ENCODE data around the gene TRAT1.
A peak's percentile ranks its signal among the peaks of the same experiment; 100 is the strongest.
"Not testable (repeated sequence)": the region's sequence is repeated elsewhere in the genome, so short reads cannot be mapped to it uniquely, and the experiment has no call there.

The TRAT1 gene, protein sequence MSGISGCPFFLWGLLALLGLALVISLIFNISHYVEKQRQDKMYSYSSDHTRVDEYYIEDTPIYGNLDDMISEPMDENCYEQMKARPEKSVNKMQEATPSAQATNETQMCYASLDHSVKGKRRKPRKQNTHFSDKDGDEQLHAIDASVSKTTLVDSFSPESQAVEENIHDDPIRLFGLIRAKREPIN

DNA sequence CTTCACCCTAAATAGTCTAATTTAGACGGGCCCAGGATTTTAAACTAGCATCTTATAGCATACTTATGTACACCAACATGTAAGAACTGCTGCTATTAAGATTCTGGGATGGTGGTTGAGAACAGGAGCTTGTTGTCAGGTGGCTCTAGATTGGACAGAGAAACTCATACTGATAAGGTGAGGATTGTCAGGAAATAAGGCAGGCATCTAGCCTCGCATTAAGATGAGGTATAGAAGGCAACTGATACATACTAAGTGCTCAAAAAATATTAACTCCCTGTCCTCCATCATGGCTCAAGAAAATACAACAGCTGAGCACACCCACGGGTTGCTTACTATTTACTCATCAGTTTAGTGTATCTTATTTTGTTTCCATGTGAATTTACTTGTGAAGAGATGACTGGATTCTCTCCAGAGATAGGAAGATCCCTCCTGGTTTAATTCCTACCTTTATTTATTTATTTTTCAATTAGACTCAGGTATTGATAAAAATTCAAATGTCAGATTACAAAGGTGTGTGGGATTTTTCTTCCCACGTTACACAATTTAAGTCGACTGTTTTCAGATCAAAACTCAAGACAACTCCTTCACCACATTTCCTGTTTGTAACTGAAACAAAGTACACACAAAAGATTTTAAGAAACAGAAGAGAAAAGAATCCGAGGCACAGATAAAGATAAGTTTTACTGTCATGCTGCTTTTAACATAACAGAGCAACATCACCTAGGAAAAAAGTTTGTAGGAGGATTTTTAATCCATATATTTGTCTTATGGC is at the start of gene TRAT1:
Gene TRAT1 (plus strand): TSS at position 664 of the 775 bp plus-strand sequence. CDS start 142 bp downstream, outside the sequence.
- Mint-ChIP-seq H3K4me1 (ENCODE audit: low read depth) (peaks cover 66% of the 10 kb centered on the region), H3K36me3 (no peaks in the 10 kb centered on the region), H3K27me3 (no peaks in the 10 kb centered on the region), H3K27ac (peak within 1 kb of the TSS; percentile 90), H3K4me3 (peak within 1 kb of the TSS; percentile 87), H3K9me3 (ENCODE audit: low read depth) (no peaks in the 10 kb centered on the region)

DNA sequence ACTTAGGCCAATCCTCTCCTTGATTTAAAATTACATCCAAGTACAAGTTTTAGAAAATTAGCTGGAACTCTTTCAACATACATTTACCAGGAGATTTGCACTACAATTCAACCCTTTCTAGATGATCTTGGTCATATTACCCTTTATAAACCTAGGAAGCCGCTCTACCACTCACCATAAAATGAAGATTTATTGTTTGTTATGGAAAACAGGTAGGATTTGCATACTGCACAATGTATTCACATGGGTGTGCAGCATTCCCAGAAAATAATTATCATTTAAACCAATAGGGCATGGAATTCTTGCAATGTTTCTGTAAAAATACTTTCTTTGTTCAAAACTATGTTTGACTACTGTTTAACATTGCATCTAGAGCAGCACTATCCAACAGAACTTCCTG is 46.9 kb upstream of the TRAT1 start:
- peaks cover 36% of the 10 kb centered on the region for H3K4me1 Mint-ChIP-seq (ENCODE audit: low read depth)
- H3K27me3 Mint-ChIP-seq, result no peaks in the 10 kb centered on the region
- H3K36me3 Mint-ChIP-seq, result peaks cover 6% of the 10 kb centered on the region

DNA sequence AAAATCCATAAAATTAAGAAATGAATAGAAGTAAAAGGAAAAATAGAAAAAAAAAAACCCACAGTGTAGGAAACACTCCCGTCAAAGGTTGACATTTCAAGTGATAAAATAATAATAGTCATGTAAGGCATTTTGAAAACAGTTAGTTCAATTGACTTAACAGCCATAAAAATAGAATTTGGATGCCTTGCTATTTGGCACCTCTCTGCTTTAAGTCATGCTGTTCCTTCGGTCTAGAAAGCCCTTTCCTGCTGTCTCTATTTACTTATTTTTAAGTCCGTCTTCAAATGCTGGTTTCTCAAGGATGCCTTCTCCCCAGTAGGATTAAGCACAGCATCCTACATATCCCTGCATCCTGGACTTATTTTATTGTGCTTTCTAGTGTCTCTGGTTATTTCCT is 43.1 kb upstream of the TRAT1 start:
- H3K4me3 Mint-ChIP-seq, result no peak overlapping the region

More for the DNA sequence above, 46.9 kb upstream of the TRAT1 start:
- no peak overlapping the region for H3K27ac Mint-ChIP-seq
- no peak overlapping the region for H3K4me3 Mint-ChIP-seq
- peaks cover 3% of the 10 kb centered on the region for H3K9me3 Mint-ChIP-seq (ENCODE audit: low read depth)

DNA sequence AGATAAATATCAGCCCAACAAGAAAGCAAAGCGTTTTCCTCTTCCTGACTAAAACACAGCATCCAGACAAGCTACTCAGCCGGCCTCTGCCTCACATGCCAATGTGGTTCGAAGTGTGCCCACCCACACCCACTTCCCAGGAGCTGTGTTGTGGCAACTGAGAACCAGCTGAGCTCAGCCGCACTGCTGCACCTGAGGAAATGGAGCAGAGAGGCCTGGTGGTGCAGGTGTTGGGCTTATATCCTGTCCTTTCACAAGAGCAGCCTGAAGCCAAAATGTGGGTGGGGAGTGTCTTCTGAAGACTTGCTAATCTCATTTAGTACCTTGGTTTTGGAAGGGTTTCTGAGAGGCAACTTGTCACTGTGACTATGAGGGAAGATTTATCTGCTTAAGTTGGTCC is 42.4 kb upstream of the TRAT1 start:
- no peak overlapping the region for H3K27ac Mint-ChIP-seq
- no peaks in the 10 kb centered on the region for H3K36me3 Mint-ChIP-seq
- no peaks in the 10 kb centered on the region for H3K9me3 Mint-ChIP-seq (ENCODE audit: low read depth)
- no peak overlapping the region for H3K4me3 Mint-ChIP-seq
- H3K27me3 Mint-ChIP-seq, result no peaks in the 10 kb centered on the region
- H3K4me1 Mint-ChIP-seq (ENCODE audit: low read depth), result peaks cover 38% of the 10 kb centered on the region

More for the DNA sequence above, 43.1 kb upstream of the TRAT1 start:
- Mint-ChIP-seq H3K27me3 (no peaks in the 10 kb centered on the region), H3K9me3 (ENCODE audit: low read depth) (no peaks in the 10 kb centered on the region), H3K36me3 (no peaks in the 10 kb centered on the region), H3K4me1 (ENCODE audit: low read depth) (peaks cover 38% of the 10 kb centered on the region), H3K27ac (no peak overlapping the region)

DNA sequence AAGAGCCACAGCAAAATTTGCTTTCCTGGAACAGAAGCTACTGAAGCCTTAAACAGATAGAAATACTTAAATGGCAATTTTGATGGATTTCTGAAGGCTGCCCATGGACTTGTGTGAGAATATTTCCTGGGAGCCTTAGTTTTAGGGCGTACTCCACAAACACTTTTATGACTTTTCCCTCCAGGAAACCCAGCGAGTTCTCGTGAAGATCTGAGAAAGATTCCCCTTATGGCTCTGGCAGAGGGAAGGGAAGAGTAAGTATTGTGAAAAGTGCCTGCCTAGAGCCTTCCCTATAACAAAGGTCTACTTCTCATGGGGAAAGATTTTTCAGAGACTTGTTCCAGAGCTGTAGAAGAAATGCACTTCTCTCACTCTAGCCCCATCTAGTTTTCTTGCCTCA is 31.1 kb upstream of the TRAT1 start:
- H3K36me3 Mint-ChIP-seq, result peaks cover 3% of the 10 kb centered on the region
- H3K27me3 Mint-ChIP-seq, result peaks cover 1% of the 10 kb centered on the region
- no peaks in the 10 kb centered on the region for H3K9me3 Mint-ChIP-seq (ENCODE audit: low read depth)
- no peaks in the 10 kb centered on the region for H3K4me1 Mint-ChIP-seq (ENCODE audit: low read depth)
- no peak overlapping the region for H3K4me3 Mint-ChIP-seq
- no peak overlapping the region for H3K27ac Mint-ChIP-seq

DNA sequence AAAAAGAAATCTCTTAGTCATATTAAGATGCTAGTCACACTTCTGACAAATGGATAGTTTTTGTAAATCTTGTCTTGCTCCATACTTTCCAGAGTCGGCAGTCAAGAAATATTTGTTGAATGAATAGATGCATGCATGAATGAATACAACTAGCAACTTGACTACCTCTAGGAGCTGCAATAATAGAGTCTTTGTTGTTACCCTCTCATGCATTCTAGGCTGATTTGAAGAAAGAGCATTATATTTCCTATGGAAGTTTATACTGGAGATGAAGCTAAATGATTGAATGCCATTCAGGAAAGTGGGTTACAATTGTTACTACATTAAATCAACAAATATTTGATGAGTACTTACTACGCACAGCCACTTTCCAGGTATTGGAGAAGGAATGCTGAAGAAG is 18.1 kb upstream of the TRAT1 start:
- Mint-ChIP-seq H3K27ac (no peak overlapping the region), H3K36me3 (peaks cover 3% of the 10 kb centered on the region), H3K9me3 (ENCODE audit: low read depth) (peaks cover 15% of the 10 kb centered on the region), H3K4me1 (ENCODE audit: low read depth) (peaks cover 20% of the 10 kb centered on the region), H3K4me3 (no peak overlapping the region), H3K27me3 (no peaks in the 10 kb centered on the region)

DNA sequence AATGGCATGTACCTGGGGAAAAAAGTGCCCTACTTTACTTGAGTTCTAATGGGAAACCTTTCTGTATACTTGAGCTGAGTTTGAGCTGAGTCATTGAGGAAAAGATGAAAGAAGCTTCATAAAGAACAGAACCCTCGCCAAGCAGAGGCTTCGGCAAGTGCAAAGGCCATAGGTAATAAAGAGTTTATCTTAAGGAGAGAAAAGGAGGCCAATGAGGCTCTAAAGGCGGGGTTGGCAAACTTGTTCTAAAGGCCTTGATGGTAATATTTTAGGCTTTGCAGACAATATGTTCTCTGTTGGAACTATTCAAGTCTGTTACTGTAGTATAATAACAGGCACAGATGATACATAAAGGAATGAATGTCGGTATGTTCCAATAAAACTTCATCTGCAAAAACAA is 17.6 kb upstream of the TRAT1 start:
- Mint-ChIP-seq H3K27ac (peak overlapping the region; percentile 16), H3K9me3 (ENCODE audit: low read depth) (peaks cover 15% of the 10 kb centered on the region), H3K4me3 (no peak overlapping the region), H3K27me3 (no peaks in the 10 kb centered on the region), H3K36me3 (peaks cover 3% of the 10 kb centered on the region), H3K4me1 (ENCODE audit: low read depth) (peaks cover 20% of the 10 kb centered on the region)

DNA sequence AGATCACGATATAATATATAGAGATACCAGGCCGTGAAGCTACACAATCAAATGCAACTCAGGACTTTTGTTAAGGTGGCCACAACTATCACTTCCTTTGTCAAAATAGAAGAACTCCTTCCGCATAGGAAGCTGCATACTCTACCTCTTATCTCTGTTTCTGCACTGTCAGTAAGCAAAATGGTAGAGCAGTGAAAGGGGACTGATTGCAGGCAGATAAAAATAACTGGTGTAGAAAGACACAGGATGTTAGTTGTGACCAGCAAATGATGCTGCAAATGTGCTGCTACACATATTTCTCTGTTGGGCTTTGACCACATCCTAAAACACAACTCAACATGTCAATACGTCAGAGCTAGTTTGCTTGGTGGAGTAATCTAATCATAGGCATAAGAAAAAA is 16.3 kb upstream of the TRAT1 start:
- Mint-ChIP-seq H3K27ac (peak overlapping the region; percentile 84), H3K4me3 (peak overlapping the region; percentile 55), H3K4me1 (ENCODE audit: low read depth) (peaks cover 20% of the 10 kb centered on the region), H3K36me3 (peaks cover 3% of the 10 kb centered on the region), H3K27me3 (no peaks in the 10 kb centered on the region), H3K9me3 (ENCODE audit: low read depth) (peaks cover 8% of the 10 kb centered on the region)

DNA sequence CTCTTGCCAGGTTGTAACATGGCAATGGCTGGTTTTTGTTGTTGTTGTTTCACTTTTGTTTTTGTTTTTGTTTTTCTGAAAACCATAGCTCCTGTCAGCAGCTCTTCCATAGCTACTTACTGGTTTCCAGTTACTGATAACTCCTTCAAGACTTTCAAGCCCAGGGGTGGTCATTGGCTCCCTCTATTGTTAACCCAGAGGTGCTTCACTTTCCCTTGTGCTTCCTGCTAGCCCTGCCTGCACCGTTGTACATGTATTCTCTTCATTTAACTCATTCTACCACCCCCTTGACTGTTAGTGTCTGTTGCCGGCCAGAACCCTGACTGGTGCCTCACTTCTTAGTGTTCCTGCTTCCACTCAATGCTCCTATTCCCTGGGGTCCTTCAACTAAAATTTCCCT is 4.2 kb upstream of the TRAT1 start:
- Mint-ChIP-seq H3K27ac (peak overlapping the region; percentile 28), H3K4me1 (ENCODE audit: low read depth) (peaks cover 37% of the 10 kb centered on the region), H3K4me3 (no peak overlapping the region), H3K27me3 (no peaks in the 10 kb centered on the region), H3K9me3 (ENCODE audit: low read depth) (peaks cover 4% of the 10 kb centered on the region), H3K36me3 (no peaks in the 10 kb centered on the region)

DNA sequence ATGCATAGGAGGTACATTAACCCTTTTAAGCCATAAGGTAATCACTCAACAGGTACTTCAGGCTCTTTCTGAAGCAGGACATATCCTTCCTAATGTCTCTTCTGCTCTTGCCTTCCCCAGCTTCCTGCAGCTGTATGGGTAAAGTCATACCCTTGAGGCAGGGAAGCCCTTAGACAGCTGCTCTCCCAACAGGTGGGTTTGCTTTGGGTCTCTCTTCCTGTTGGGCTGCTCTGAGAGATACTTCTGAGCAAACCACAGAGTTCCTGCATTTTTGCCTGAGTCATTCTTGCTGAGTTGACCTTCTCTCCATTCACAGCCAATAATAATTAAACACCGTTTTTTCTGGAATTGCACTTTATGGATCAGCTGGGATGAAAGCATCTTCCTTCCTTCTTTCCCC is 2.0 kb upstream of the TRAT1 start:
- H3K4me3 Mint-ChIP-seq, result peak overlapping the region; percentile 71
- H3K36me3 Mint-ChIP-seq, result no peaks in the 10 kb centered on the region
- peak overlapping the region; percentile 90 for H3K27ac Mint-ChIP-seq
- H3K9me3 Mint-ChIP-seq (ENCODE audit: low read depth), result peaks cover under 1% of the 10 kb centered on the region
- no peaks in the 10 kb centered on the region for H3K27me3 Mint-ChIP-seq
- H3K4me1 Mint-ChIP-seq (ENCODE audit: low read depth), result peaks cover 49% of the 10 kb centered on the region

DNA sequence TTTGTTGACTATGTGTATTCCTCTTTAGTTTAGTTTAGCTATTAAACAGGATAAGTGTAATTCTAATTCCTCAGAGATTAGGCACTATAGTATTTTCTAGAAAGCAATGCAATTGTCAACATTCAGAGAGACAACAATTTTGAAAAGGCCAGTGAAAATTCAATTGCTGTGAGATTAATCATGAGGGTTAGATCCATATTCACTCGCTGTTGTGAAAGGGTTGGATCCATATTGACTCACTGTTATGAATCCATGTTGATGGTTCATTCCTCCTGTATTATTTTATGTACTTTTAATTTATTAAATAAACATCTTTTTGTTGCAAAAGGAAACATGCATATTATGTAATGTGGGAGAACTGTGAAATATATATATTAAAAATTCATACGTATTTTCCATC is 641 bp downstream of the TRAT1 start:
- no peaks in the 10 kb centered on the region for H3K27me3 Mint-ChIP-seq
- H3K9me3 Mint-ChIP-seq (ENCODE audit: low read depth), result no peaks in the 10 kb centered on the region
- H3K4me1 Mint-ChIP-seq (ENCODE audit: low read depth), result peaks cover 73% of the 10 kb centered on the region
- peak overlapping the region; percentile 87 for H3K4me3 Mint-ChIP-seq
- H3K36me3 Mint-ChIP-seq, result no peaks in the 10 kb centered on the region
- peak overlapping the region; percentile 88 for H3K27ac Mint-ChIP-seq

DNA sequence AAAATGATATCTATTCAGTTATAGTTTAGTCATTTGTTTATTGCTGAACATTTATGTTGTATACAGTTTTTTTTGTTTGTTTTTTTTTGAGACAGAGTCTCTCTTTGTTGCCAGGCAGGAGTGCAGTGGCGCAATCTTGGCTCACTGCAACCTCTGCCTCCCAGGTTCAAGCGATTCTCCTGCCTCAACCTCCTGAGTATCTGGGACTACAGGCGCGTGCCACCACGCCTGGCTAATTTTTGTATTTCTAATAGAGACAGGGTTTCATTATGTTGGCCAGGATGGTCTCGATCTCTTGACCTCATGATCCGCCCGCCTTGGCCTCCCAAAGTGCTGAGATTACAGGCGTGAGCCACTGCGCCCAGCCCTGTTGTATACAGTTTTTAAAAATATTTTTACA is 1.2 kb downstream of the TRAT1 start:
- H3K36me3 Mint-ChIP-seq; H3K27me3 Mint-ChIP-seq; H3K9me3 Mint-ChIP-seq (ENCODE audit: low read depth): not testable (repeated sequence)
- Mint-ChIP-seq H3K4me1 (ENCODE audit: low read depth) (peaks cover 73% of the 10 kb centered on the region), H3K27ac (peak overlapping the region; percentile 88), H3K4me3 (peak overlapping the region; percentile 83)

DNA sequence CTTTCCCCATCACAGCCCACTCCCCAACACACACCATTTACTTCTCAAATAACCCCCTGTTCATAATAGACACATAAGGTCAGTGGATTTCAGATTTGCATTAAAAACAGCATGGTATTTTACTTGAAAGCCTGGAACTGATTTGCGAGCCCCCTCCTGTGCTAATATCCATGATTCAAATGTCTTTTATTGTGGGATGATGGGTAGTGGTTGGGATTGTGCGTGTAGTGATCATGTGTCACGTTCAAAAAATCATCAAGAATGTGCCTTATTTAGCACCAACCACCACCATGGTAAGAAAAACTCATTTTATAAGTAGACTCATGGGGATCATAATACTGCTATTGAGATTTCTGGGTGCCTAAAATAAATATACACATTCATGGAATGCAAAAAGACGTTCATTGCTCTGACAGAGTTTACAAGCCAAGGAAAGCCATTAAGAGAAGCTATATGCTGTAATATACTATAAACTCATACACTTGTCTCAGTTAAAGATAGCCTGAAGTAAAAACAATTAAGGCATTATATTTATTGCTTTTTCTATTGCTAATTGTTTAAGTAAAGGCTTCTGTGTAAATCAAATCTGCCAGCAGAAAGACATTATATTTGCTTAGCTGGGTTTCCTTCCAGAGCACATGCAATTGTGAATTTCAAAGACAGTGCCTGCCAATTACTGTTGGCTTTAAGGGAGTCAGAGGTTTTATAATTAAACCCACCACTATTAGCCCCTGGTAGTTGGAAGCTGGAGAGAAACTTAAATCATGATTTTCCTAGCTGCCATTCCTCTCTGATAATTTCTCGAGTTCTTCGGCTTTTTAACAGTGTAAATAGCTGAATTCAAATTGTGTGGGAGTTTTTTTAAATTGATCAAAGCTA is 4.0 kb downstream of the TRAT1 start:
- Mint-ChIP-seq H3K9me3 (ENCODE audit: low read depth) (no peaks in the 10 kb centered on the region), H3K4me1 (ENCODE audit: low read depth) (peaks cover 76% of the 10 kb centered on the region), H3K27ac (peak overlapping the region; percentile 89), H3K27me3 (no peaks in the 10 kb centered on the region), H3K4me3 (peak overlapping the region; percentile 83), H3K36me3 (peaks cover 5% of the 10 kb centered on the region)

DNA sequence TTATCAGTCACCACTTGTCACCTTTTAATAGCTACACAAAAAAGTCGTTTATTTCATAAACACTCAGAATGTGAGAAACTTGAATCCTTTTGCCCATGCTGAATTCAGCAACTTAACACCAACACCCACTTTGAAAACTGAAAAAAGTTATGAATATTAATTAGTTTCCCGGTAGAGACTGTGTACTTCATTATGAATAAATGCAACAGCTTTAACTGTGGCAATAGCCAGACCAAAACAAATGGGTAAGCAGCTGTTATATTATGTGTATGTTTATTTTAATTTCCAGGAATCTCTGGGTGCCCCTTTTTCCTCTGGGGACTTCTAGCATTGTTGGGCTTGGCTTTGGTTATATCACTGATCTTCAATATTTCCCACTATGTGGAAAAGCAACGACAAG is 7.8 kb downstream of the TRAT1 start:
- peaks cover 91% of the 10 kb centered on the region for H3K4me1 Mint-ChIP-seq (ENCODE audit: low read depth)
- peak overlapping the region; percentile 75 for H3K27ac Mint-ChIP-seq
- H3K9me3 Mint-ChIP-seq (ENCODE audit: low read depth), result no peaks in the 10 kb centered on the region
- no peaks in the 10 kb centered on the region for H3K27me3 Mint-ChIP-seq
- H3K4me3 Mint-ChIP-seq, result no peak overlapping the region
- H3K36me3 Mint-ChIP-seq, result peaks cover 10% of the 10 kb centered on the region

All from activated naive CD8-positive, alpha-beta T cell (primary cell).